ENCODE data around the gene CLIC4.

The CLIC4 gene

GRCh38 chr1:24861821-24862727, 116.8 kb downstream of the CLIC4 start:
- DNase-seq, result no peak

GRCh38 chr1:24862775-24863483, 117.7 kb downstream of the CLIC4 start:
- DNase-seq, result no peak

DNA sequence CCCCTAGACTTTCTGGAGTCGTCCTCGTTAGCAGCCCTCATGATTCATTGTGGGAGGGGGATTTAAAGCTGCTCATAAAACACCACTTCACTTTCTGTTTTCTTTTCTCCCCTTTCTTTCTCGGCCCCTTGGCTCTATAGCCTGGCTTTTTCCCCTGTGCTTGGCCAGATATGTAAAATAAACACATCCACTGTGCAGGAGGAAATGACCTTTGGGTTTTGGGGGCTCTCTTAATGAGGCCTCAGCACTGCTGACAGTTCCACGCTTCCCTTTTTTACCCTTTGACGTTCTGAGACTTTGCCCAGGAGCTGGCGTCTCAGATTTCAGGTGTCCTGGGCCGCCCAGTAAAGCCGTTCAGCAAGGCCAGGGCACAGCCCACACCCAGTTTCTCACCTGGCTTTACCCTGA, 119.1 kb downstream of the CLIC4 start:
- DNase-seq, result no peak

DNA sequence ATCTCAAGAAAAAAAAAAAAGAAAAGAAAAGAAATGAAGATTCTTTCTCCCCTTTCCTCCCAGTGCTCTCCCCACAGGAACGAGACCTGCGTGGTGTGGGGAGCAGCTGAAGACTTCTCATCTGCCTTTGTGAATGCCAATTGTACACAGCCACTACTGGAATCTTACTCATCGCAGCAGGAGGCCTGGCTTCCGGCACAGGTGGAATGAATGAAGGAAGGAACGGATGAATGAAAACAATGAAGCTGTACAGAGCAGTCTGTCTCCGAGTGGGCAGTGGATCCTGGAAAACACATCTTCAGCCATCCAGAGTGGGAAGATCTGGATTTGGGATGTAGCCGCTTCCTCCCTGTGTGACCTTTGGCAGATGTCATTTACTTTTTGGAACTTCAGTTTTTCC, 119.9 kb downstream of the CLIC4 start:
- DNase-seq, result no peak

GRCh38 chr1:24865587-24865986, 120.3 kb downstream of the CLIC4 start:
- DNase-seq, result no peak

DNA sequence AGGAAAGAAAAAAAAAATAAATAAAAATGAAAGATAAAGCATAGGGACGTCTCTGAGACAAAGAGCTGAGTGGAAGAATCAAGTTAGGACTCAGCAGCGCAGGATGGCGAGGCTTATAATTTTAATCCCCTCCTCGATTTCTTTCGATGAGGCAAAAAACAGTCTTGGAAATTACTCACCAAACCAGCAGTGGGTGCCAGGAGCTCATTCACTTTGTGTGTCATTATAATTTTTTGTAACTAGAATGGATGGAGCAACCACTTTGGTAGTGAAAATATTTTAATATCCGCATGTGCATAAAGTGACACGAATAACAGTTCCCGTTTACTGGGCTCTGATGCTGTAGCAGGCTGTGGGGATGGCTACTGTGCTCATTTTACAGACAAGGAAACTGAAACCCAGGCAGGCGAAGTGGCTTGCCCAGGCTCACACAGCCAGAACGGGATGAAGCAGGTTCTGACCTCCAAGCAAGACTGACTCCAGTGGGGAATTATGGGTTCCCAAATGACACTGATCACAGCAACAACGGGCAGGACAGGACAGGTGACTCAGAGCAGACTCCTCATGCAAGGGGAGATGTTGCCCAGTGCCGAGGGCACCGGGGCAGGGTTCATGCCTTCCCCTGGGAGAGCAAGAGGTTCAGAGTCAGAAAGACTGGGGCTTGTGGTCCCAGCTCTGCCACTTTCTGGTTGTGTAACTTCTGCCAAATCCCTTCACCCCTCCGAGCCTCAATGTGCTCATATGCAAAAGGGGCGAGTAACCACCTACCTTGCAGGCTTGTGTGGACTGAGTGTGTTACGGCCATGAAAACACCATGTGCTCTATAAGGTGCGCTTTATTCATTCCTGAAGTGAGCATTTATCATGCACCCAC, 121.2 kb downstream of the CLIC4 start:
- no peak for DNase-seq

DNA sequence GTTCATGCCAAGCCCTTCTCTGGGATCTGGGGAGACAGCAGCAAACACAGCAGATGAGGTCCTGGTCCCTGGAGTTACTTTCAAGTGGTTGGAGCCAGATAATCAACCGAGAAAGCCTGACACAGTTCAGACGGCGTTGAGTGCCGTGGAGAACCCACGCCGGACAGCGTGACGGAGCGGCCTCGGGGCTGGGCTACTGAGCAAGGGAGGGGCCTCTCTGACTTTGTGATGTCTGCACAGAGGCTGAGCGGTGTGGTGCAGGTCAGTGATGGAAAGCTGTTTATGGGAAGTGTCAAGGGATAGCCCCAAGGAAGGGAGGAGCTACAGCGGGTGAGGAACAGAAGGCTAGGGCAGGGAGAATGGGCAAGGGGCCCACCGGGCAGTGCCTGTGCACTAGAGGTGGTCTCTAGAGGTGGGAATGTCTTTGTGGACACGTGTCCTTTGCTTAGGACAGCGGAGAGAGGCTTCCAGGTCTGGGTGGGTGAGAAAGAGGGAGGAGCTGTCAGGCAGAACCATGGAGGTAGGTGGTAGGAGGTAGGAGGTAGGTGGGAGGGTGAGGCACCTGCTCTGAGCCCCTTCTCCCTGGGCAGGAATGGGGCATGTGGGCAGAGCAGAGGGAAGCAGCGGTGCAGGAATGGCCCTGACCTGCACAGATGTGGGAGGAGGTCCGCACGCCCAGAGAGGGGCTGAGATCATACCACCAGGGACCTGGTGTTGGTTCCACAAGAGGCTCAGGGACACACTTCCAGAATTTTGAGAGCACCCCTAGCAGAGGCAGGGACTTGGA, 122.0 kb downstream of the CLIC4 start:
- DNase-seq, result no peak

- no peak for DNase-seq
Measured at GRCh38 chr1:24868016-24868875, 123.0 kb downstream of the CLIC4 start.

GRCh38 chr1:24870551-24871195, 125.4 kb downstream of the CLIC4 start:
- no peak for DNase-seq

DNA sequence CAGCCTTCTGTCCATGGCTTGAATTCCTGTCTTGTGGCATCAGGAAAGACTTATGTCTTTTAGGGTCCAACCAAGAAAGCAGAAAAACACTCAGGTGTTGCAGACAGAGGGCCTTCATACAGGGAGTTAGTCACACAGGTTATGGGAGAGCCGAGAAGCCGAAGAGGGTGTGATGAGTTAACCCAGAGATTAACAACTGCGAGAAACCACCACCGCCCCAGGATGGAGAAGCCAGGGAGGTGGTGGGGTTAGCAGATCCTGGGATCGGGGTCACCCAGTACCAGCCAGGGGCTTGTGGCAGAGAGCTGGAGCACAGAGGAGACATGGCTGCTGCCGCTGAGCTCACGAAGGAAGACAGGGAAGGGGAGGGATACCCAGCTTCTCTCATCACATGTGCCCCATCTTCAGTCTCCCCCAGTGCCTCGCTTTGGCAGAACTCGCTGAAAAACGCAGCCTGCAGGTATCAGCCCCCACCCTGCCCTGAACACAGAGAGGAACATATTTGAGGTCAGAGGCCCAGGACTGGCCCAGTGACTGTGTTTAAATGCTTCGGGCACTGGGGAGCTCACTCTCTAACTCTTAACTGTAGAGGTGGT, 126.2 kb downstream of the CLIC4 start:
- DNase-seq, result no peak

- DNase-seq, result no peak
Measured at GRCh38 chr1:24872061-24872850, 127.0 kb downstream of the CLIC4 start.

DNA sequence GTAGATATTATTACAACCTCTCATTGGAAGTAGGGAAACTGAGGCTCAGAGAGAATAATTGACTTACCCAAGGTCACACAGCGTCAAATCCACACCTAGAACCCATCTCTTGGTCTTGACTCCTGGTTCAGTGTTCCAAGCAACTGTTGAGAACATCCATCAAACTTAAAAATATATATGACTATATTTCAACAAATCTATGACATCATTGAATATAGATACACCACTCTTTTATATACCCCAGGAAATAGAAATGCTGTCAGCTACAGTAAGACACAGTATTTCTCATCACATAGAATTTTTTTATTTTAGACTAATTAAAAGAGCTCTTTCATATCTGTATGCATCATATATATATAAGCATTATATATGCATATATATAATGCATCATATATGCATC, 127.9 kb downstream of the CLIC4 start:
- no peak for DNase-seq

DNA sequence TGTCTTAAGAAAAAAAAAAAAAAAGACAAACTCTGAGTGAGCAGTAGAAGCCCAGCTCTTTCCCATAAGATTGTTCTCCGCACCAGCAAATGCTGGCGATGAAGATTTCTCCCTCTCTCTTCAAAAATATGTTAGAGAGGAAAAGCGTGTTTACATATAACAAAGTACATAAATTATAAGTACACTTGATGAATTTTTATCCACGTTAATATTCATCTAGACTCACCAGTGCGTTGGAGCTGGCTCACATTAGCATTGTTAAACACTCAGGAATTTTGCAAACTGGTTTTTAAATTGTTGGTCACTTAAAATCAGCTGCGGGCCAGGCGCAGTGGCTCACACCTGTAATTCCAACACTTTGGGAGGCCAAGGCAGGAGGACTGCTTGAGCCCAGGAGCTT, 128.8 kb downstream of the CLIC4 start:
- no peak for DNase-seq

DNA sequence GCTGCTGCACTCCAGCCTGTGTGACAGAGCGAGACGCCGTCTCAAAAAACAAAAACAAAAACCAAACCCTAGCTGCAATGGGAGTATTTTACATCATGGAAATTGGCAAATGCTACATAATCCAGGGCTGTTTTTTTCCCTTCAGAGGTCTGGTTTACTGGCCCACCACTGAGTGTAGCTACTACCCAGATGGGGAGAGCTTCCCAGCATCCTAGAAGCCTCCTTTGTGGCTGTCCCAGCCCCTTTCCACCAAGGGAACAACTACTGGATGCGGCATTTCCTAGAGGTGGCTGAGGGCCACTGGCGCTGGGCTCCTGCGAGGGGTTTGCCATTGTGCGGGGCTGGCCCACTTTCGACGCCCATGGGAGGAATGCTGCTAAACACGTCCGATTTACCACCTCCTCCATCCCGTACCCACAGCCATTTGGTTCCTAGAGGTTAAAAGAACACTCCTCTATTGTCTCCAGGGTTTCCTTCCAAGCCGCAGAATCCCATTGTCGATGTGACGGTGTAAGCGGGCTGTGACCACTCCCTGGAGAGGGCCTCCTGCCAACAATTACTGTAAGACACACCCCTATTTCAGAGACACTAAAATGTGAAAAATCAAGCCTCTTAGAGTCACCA, 129.5 kb downstream of the CLIC4 start:
- DNase-seq, result no peak

DNA sequence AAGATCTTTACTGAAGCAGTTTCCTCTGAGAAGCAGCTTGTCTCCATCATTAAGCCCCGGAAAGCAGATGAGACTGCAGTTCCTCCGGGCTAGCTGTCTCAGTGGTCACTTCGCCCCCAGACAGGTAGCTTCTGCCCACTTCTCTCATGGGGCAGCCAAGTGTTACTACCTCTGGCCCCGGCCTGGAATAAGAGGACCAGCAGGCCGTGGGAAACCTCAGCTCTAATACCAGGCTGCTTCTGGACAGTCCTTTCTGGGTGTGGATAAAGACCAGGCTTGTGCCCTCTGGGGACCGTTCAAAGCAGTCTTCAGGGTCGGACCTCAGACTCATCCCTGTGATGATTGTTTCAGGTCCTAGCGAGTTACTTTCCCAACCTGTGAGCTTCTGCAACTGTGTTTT, 130.0 kb downstream of the CLIC4 start:
- no peak for DNase-seq

- DNase-seq, result no peak
Measured at GRCh38 chr1:24875991-24876506, 130.8 kb downstream of the CLIC4 start.

GRCh38 chr1:24878045-24878444, 132.8 kb downstream of the CLIC4 start:
- DNase-seq, result no peak

- no peak for DNase-seq
Measured at GRCh38 chr1:24878775-24879742, 133.8 kb downstream of the CLIC4 start.
